ENCODE data around the gene PPARG. TPM values are rescaled to one million over a fixed set of nuclear protein-coding genes. Genes with fewer than 3 reads are reported as not detected.

Gene PPARG
- total RNA-seq, 4 donors from 2014 or later = 9.7 to 17.8 (median 11.7) TPM

DNA sequence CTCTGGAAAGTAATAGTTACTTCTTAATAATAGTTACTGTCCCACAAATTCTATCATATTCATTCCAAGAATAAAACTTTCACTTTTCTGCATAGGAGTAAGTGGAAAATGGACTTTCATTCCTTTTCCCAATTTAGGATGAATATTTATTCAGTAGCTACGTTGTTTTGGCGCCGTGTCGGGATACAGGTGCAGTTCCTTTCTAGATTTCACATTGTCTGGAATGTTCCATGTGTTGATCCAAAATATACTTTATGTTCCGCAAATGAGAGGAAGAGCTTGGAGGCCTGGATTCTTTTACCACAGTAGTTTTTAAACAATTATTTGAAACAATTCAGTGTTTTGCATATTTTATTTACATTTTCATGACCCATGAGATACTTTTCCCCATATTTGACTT lies 22.8 kb upstream of the PPARG start:
- TF ChIP-seq EP300 (IDR thresholded peaks at IDR 0.05) = no peak
- no peak for TF ChIP-seq POLR2A (IDR thresholded peaks at IDR 0.05)
- TF ChIP-seq, protein P1, sequence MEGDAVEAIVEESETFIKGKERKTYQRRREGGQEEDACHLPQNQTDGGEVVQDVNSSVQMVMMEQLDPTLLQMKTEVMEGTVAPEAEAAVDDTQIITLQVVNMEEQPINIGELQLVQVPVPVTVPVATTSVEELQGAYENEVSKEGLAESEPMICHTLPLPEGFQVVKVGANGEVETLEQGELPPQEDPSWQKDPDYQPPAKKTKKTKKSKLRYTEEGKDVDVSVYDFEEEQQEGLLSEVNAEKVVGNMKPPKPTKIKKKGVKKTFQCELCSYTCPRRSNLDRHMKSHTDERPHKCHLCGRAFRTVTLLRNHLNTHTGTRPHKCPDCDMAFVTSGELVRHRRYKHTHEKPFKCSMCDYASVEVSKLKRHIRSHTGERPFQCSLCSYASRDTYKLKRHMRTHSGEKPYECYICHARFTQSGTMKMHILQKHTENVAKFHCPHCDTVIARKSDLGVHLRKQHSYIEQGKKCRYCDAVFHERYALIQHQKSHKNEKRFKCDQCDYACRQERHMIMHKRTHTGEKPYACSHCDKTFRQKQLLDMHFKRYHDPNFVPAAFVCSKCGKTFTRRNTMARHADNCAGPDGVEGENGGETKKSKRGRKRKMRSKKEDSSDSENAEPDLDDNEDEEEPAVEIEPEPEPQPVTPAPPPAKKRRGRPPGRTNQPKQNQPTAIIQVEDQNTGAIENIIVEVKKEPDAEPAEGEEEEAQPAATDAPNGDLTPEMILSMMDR (IDR thresholded peaks at IDR 0.05) = no peak
- TF ChIP-seq POLR2AphosphoS5 (IDR thresholded peaks at IDR 0.05) = no peak
- no peaks in the 10 kb centered on the region for H3K9me3 ChIP-seq
- H3K27me3 ChIP-seq = no peaks in the 10 kb centered on the region
- no peak overlapping the region for H3K4me3 ChIP-seq
- WGBS = 86% methylated on average over 5 of the region's 5 CpGs
- no peaks in the 10 kb centered on the region for H3K36me3 ChIP-seq
- H3K4me1 ChIP-seq = no peaks in the 10 kb centered on the region
- H3K27ac ChIP-seq = no peak overlapping the region
- DNase-seq (ENCODE audit: low spot score in 2 of 2) = no peak

DNA sequence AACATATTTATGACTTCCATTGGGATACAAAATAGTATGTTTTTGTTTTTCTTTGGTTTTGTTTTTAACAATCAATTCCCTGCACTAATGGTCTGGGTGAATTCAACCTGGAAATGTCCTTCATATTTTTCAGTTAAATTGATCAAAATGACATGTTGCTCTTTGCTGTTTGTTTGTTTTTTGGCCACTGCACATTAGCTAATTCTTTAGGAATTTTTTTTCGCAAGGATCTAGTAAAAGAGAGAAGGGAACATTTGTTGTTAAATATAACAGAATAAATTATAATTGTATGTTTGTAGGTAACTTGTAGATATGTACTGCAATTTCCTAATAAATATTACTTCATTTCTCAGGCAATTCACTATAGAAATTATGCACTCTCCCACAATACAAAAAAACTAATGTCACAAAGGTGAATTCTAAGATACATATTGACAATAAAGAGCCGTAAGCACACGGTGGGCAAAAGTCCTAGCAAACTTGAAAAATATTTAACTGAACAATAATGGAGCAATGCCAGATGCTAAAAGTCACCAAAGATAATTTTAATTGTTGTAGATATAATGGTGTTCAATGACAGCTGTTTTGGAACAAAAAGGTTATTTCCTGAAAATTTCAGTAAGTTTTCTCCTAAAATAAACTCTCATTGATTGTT lies 21.4 kb upstream of the PPARG start:
- Histone ChIP-seq H3K27ac (no peak overlapping the region), H3K27me3 (no peaks in the 10 kb centered on the region), H3K4me3 (no peak overlapping the region), H3K9me3 (no peaks in the 10 kb centered on the region), H3K36me3 (no peaks in the 10 kb centered on the region), H3K4me1 (no peaks in the 10 kb centered on the region)
- 77% methylated on average over 3 of the region's 3 CpGs for WGBS
- DNase-seq (ENCODE audit: low spot score in 2 of 2) = no peak
- TF ChIP-seq EP300 (IDR thresholded peaks at IDR 0.05) (no peak), POLR2A (IDR thresholded peaks at IDR 0.05) (no peak), POLR2AphosphoS5 (IDR thresholded peaks at IDR 0.05) (no peak)
- TF ChIP-seq, protein P1 (IDR thresholded peaks at IDR 0.05) = no peak

DNA sequence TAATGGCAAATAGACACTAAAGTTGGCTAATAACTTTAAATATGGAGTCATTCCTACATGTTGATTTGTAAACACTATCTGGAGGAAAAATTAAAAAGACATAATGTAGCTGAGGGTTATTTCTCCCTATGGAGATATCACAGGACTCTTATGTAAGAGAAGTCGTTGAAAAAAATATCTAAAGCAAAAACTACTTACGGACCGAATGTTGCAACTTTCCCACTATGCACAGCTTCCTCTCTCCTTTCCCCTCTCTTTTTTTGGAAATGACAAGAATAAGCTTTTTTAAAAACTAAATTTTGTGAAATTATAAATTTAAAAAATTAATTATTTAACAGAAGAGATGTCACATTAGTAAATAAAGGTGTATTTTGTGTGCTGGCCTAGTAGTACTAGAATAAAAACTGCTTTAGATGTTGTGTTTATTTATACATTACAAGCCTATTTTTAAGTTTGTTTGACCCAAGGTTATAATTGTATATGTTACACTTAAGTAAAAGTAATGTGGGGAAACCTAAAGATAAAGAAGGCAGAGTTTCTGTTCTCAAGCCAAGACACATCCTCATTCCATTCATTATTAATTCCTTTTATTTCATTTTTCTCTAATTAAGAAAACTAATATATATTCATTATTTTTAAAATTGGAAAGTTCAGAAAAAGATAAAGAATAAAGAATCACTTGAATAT lies 20.7 kb upstream of the PPARG start:
- no peaks in the 10 kb centered on the region for H3K4me1 ChIP-seq
- no peaks in the 10 kb centered on the region for H3K27me3 ChIP-seq
- no peaks in the 10 kb centered on the region for H3K36me3 ChIP-seq
- WGBS = 67% methylated on average over 3 of the region's 3 CpGs
- no peak overlapping the region for H3K4me3 ChIP-seq
- H3K27ac ChIP-seq = no peak overlapping the region
- no peaks in the 10 kb centered on the region for H3K9me3 ChIP-seq
- TF ChIP-seq POLR2AphosphoS5 (IDR thresholded peaks at IDR 0.05) = no peak
- no peak for TF ChIP-seq EP300 (IDR thresholded peaks at IDR 0.05)
- TF ChIP-seq POLR2A (IDR thresholded peaks at IDR 0.05) = no peak
- TF ChIP-seq, protein P1 (IDR thresholded peaks at IDR 0.05) = no peak
- DNase-seq (ENCODE audit: low spot score in 2 of 2) = no peak

DNA sequence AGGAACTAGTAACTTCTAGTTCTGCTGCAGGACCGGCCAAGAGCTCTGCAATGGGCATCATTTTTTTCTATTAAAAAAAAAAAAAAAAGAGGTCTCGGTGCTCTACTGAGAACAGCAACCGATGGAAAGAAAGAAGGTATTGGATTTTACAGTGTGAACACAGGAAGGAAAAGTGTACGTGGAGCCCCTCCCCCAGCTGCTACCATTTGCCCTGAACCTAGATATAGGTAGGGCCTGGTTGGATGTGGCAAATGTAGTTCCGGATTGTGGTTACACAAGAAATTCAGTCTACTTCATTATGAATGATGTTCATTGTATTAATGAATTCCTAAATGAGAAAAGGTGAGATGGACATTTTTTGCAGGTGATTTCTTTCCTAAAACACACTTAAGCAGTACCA lies 17.9 kb upstream of the PPARG start:
- H3K27ac ChIP-seq = no peak overlapping the region
- WGBS = 82% methylated on average over 5 of the region's 5 CpGs
- no peak overlapping the region for H3K4me3 ChIP-seq
- no peaks in the 10 kb centered on the region for H3K4me1 ChIP-seq
- H3K9me3 ChIP-seq = no peaks in the 10 kb centered on the region
- DNase-seq (ENCODE audit: low spot score in 2 of 2) = no peak
- TF ChIP-seq, protein P1 (IDR thresholded peaks at IDR 0.05) = no peak
- TF ChIP-seq EP300 (IDR thresholded peaks at IDR 0.05) = no peak
- TF ChIP-seq POLR2AphosphoS5 (IDR thresholded peaks at IDR 0.05) = no peak
- TF ChIP-seq POLR2A (IDR thresholded peaks at IDR 0.05) = no peak
- H3K27me3 ChIP-seq = no peaks in the 10 kb centered on the region
- no peaks in the 10 kb centered on the region for H3K36me3 ChIP-seq

DNA sequence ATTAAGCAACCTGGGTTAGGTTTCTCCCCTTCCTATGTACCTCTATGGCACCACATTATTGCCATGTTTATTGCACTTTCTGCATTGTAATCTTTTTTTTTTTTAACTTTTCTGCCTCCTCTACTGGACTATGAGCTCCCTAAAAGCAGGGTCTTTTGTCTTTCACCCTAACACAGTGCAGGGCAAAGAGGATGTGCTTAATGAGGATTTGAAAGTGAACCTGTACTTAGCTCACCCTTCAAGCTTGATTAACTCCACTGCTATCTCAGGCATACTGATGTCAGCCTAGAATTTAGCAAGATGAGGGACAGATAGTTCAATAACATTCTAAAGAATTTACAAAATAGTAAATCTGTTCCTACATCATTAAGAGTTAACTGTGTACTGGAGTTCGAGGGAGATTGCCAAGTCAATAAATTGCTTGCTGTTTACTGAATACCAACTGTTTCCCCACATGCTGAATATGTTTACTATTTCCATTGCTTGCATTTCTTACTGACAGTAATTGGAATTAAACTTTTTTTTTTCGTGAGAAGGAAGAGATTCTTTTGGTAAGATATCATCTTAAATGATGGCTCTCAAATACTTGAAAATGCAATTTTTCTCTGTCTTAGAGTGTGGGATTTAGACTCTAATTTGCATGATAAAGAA lies 15.7 kb upstream of the PPARG start:
- no peaks in the 10 kb centered on the region for H3K27me3 ChIP-seq
- H3K36me3 ChIP-seq = no peaks in the 10 kb centered on the region
- WGBS = 48% methylated on average over 2 of the region's 2 CpGs
- H3K27ac ChIP-seq = no peak overlapping the region
- no peaks in the 10 kb centered on the region for H3K9me3 ChIP-seq
- H3K4me1 ChIP-seq = no peaks in the 10 kb centered on the region
- TF ChIP-seq POLR2AphosphoS5 (IDR thresholded peaks at IDR 0.05) (no peak), POLR2A (IDR thresholded peaks at IDR 0.05) (no peak), EP300 (IDR thresholded peaks at IDR 0.05) (no peak)
- TF ChIP-seq, protein P1 (IDR thresholded peaks at IDR 0.05) = no peak
- no peak overlapping the region for H3K4me3 ChIP-seq
- DNase-seq (ENCODE audit: low spot score in 2 of 2) = no peak

All from suprapubic skin (tissue), 4 donors.